Measurements from ENCODE around the gene EHBP1. TPM values are rescaled to one million over a fixed set of nuclear protein-coding genes. Genes with fewer than 3 reads are reported as not detected.

The EHBP1 gene
- total RNA-seq, 1 donor from 2014 or later, result 19.4 TPM

- DNase-seq (ENCODE audit: low spot score), result no peak
- intact Hi-C loops (cut with DNase I), result no loop called here
Measured at GRCh38 chr2:62913311-62913710, 207.8 kb downstream of the EHBP1 start.

- no peak for DNase-seq (ENCODE audit: low spot score)
- intact Hi-C loops (cut with DNase I), result no loop called here
Measured at GRCh38 chr2:62919041-62919440, 213.5 kb downstream of the EHBP1 start.

DNA sequence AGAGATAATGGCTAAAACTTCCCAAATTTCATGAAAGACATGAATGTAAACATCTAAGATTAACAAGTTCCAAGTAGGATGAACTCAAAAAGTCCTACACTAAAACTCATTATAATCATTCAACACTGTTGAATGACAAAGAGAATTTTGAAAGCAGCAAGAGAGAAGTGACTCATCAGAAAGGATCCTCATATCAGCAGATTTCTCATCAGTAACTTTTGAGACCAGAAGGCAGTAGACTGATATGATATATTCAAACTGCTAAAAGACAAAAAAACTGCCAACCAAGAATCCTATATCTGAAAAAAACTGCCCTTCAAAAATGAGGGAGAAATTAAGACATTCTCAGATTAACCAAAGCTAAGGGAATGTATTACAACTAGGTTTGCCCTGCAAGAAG lies 214.6 kb downstream of the EHBP1 start:
- DNase-seq (ENCODE audit: low spot score), result no peak
- intact Hi-C loops (cut with DNase I), result no loop called here

DNA sequence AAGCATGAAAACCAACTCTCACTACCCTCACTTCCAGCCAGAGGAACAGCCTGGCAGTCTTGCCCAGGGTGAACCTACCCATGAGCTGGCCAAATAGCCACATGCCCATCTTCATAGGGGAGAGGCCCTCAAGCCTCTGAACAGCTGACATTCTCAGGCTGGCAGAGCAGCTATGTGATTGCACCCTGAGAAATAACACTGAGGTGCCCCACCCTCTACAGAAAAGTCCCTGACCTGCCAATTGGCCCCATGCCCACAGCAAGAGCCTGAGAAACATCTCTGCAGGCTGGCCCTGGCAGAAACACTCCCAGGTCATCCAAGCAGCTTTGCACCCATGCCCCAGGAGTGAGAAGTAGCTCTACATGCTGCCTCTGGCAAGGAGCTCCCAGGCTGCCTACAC lies 217.7 kb downstream of the EHBP1 start:
- intact Hi-C loops (cut with DNase I), result no loop called here

DNA sequence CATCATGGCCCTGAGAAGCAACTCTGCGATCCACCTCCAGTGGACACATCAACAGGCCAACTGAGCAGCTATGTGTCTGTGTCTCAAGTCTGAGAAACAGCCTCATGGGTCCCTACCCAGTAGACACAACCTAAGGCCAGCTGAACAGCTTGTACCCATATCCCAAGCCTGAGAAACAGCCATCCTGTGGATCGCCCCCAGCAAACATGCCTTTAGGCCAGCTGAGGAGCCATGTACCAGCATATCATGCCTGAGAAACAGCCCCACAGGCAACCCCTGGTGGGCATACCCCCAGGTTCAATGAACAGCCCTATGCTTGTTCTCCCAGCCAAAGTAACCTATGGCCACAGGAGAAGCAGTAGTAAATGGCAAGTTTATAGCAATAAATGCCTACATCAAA lies 218.4 kb downstream of the EHBP1 start:
- intact Hi-C loops (cut with DNase I), result no loop called here
- DNase-seq (ENCODE audit: low spot score), result no peak

More for the DNA sequence above, 217.7 kb downstream of the EHBP1 start:
- DNase-seq (ENCODE audit: low spot score), result no peak

DNA sequence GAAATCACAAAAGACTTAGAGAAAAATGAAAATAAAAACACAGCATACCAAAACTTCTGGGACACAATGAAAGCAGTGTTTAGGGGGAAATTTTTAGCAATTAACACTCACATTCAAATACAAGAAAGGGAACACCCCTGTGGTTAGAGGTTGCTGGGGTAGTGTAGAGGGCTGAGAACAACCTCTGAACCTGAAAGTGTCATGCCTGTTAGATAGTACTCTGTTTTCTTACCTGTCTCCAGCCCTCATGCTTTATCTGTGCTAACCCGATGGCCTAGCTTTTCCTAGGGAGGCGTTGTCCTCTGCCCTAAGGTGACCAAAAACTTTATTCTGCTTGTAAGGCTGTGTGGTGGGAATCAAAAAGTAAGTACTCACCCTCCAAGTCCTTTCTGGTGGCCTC lies 222.5 kb downstream of the EHBP1 start:
- no peak for DNase-seq (ENCODE audit: low spot score)
- intact Hi-C loops (cut with DNase I), result no loop called here

GRCh38 chr2:62931536-62931935 lies 226.0 kb downstream of the EHBP1 start:
- intact Hi-C loops (cut with DNase I), result no loop called here
- no peak for DNase-seq (ENCODE audit: low spot score)

DNA sequence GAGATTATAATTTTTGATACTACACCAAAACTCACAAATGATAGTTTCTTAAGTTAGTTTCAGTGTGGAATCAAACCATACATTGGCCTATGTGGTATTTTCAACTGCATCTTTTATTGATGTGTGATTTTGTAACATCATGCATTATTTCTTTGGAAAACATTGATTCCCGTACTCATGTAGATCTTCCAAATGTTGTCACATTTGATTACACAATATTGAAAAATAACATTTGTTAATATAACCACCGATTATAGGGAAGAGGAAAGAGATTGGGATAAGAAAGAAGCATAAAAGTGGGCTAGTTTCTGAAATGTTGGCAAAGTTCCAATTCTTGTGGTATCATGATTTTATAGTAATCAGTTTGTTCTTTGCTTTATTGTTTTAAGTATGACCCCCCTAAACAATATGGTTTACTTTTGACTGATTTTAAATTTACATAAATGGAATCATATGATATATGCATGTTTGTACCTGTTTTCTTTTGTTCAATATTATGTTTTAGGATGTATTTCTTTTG lies 227.9 kb downstream of the EHBP1 start:
- DNase-seq (ENCODE audit: low spot score), result no peak
- intact Hi-C loops (cut with DNase I), result no loop called here

- intact Hi-C loops (cut with DNase I), result no loop called here
- DNase-seq (ENCODE audit: low spot score), result no peak
Measured at GRCh38 chr2:62934517-62934916, 229.0 kb downstream of the EHBP1 start.

- intact Hi-C loops (cut with DNase I), result no loop called here
- no peak for DNase-seq (ENCODE audit: low spot score)
Measured at GRCh38 chr2:62938126-62938525, 232.6 kb downstream of the EHBP1 start.

DNA sequence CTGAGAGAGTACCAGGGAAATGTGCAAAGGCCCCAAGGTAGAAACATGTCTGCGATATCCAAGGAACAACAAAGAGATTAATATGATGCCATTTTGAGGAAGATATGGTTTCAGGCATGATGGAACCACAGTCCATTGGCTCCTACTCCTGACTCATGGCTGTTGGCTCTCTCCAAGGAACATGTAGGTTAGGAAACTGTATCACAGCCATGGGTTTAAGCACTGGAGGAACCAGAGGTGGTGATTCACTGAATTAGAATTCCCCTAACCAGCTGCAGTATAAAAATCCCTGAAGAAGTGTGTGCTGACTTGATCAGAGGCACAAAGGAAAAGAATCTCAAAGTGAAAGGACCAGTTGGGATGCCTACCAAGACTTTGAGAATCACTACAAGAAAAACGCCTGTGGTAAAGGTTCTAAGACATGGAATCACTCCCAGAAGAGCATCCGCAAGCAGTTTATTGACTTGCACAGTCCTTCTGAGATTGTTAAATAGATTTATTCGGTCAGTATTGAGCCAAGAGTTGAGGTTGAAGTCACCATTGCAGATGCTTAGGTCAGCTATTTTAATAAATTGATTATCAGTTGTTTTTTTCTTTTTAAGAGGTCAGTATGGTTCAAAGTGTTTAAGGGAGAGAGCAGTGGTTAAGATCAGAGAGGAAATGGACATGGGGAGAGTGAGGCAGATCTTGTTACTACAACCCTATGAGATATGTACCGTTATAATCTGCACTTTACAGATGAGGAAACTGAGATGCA lies 234.4 kb downstream of the EHBP1 start:
- intact Hi-C loops (cut with DNase I), result no loop called here
- DNase-seq (ENCODE audit: low spot score), result no peak

- no peak for DNase-seq (ENCODE audit: low spot score)
- intact Hi-C loops (cut with DNase I), result no loop called here
Measured at GRCh38 chr2:62940697-62941096, 235.2 kb downstream of the EHBP1 start.

DNA sequence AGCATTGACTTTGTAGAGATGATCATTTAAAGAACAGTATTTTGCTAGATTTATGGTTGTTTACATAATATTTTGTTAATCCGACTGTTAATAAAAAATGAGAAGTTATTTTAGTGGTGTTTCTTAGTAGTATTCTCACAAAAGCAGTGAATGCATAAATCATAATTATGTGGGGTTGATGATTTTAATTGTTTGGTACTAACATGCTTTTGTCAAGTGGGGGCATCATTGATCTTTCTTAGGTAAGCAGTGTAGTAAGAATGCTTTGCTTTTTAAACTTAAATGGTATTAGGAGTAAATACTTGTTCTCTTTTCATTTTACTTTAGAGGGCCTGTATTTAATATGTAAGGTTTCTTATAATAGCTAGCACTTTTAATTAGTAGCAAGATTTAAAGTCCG lies 235.9 kb downstream of the EHBP1 start:
- DNase-seq (ENCODE audit: low spot score), result no peak
- intact Hi-C loops (cut with DNase I), result no loop called here

DNA sequence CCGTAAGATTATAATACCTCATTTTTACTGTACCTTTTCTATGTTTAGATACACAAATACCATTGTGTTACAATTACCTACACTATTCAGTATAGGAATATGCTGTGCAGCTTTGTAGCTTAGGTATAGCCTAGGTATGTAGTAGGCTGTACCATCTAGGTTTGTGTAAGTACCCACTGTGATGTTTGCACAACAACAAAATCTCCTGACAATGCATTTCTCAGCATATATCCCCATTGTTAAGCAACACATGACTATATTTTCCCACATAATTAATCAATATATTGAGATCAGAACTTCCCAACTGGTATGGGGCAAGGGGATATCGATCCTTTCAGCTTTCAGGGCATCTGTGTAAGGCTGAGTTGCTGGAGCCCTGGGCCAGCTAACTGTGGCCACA lies 238.8 kb downstream of the EHBP1 start:
- intact Hi-C loops (cut with DNase I), result no loop called here
- no peak for DNase-seq (ENCODE audit: low spot score)

DNA sequence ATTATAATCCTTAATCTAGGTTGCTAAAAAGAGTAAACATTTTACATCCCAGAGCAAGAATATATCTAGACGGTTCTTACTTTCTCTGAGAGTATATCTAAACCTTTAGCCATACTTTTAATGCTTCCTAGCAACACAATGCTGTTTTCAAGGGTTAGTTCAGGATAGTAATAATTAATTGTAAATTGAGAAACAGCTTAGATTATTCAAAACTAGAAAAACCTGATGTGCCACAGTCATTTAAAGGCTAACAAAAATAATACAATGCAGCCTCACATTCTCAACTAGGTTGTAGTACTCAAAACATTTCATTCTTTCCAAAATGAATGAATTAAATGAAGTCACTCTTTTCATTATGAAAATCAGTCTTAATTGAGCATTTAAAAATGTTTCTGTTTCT lies 241.9 kb downstream of the EHBP1 start:
- DNase-seq (ENCODE audit: low spot score), result no peak
- intact Hi-C loops (cut with DNase I), result no loop called here

DNA sequence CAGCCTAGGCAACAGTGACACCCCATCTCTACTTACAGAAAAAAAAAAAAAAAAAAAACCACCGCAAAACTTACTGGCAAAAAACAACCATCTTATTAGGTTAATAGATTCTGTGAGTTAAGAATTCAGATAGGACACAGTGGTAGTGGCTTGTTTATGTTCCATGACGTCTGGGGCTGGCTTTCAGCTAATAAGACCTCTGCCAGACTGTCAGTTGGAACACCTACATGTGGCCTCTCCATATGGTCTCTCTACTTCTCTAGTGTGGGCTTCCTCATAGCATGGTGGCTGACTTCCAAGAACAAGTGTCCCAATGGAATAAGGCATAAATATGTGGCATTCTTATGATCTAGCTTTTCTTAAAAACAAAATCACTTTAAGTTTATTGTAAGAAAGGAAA lies 251.1 kb downstream of the EHBP1 start:
- intact Hi-C loops (cut with DNase I), result no loop called here
- no peak for DNase-seq (ENCODE audit: low spot score)

DNA sequence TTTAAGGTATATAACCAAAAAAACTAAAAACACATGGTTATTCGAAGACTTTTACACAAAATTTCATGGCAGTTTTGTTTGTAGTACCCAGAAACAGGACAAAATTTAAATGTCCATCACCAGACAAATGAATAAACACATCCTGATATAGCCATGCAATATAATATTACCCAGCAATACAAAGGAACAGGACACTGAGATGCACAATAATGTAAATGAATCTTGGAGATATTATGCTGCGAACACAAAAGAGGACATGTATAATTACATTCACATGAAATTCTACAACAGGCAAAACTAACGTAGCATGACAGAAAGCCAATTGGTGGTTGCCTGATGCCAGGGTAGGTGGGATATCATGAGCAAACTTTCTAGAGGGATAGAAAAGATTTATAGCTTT lies 252.7 kb downstream of the EHBP1 start:
- intact Hi-C loops (cut with DNase I), result no loop called here
- no peak for DNase-seq (ENCODE audit: low spot score)

- DNase-seq (ENCODE audit: low spot score), result no peak
- intact Hi-C loops (cut with DNase I), result no loop called here
Measured at GRCh38 chr2:62964050-62964449, 258.5 kb downstream of the EHBP1 start.

- DNase-seq (ENCODE audit: low spot score), result no peak
- intact Hi-C loops (cut with DNase I), result no loop called here
Measured at GRCh38 chr2:62964671-62965070, 259.2 kb downstream of the EHBP1 start.

DNA sequence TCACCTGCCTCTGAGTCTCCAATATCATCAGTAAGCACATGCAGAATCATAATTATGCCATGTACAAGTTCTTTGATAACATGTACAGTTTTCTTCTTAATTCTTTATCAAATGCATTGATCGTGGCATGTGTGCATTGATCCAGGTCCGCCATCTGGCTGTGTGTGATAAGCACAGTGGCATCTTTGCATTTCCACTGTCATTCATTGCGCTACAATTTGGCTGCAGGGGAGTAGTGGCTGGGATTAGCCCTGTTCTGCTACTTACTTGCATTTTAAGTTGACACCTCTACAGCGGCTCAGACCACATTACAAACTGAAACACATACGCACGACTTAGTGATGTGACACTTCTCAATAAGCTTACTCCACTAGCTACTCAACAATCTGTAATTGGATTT lies 261.5 kb downstream of the EHBP1 start:
- intact Hi-C loops (cut with DNase I), result no loop called here
- DNase-seq (ENCODE audit: low spot score), result no peak

GRCh38 chr2:62968168-62968567 lies 262.7 kb downstream of the EHBP1 start:
- intact Hi-C loops (cut with DNase I), result no loop called here
- no peak for DNase-seq (ENCODE audit: low spot score)

DNA sequence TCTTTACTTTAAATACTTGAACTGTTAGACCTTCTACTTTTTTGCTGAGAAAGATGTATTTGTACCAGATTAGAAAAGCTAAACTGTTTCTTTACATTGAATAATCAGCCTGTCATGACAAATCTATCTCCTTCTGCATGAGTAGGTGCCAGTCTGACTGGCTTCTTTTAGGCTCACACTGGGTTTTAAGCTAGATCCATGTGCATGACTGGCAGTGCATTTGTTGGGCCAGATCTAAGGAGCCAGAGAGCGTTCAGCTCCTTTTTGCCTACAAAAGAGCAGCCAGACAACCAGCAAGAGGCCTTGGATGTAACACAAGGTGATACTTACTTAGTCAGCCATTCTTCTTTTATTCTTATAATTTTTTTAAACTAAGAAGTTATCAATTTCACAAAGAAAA lies 263.2 kb downstream of the EHBP1 start:
- intact Hi-C loops (cut with DNase I), result no loop called here
- DNase-seq (ENCODE audit: low spot score), result no peak

Measured in cardiac septum (tissue), 1 donor.